Keratinocyte (primary cell): ENCODE results near the gene TBXAS1.

ENCODE experiments used
- EZH2 ChIP-seq: IDR thresholded peaks from one replicate; pipeline ENCODE4 v1.6.1; 2012; ENCODE audit warnings: inconsistent platforms, mild to moderate bottlenecking, low read length, moderate library complexity
- TF ChIP-seq, protein P1 (sequence below), 3 experiments: IDR thresholded peaks in 1 of 3; conservative IDR thresholded peaks in 1 of 3; optimal IDR thresholded peaks in 1 of 3; 2 replicates in 2 of 3; 3 replicates in 1 of 3; pipeline versions ENCODE3 to v1.5.1; 2011; ENCODE audit warnings: low read length in 3 of 3, mild to moderate bottlenecking in 3 of 3, moderate library complexity in 2 of 3, control low read depth in 1 of 3, inconsistent platforms in 1 of 3; ENCODE audit not compliant: insufficient read depth in 2 of 3; ENCODE audit errors: extremely low read depth in 1 of 3

DNA sequence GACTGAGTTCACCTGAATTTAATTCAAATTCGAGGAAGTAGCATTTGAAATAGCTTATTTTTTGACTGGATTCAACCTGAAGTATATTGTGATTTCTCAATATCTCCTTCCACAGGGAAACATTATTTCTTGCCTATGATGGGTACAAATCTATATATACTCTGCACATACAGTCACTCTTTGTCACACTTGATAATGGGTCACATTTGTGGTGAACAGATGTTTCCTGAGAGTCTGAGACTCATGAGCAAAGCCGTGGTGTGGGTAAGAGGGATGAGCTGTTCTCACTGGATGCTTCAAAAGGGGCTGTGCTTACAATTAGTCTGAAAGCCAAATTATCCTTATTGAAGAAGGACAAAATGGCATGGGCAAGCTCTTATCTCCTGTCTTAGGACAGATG, 18.0 kb upstream of the TBXAS1 start:
- TF ChIP-seq, protein P1, sequence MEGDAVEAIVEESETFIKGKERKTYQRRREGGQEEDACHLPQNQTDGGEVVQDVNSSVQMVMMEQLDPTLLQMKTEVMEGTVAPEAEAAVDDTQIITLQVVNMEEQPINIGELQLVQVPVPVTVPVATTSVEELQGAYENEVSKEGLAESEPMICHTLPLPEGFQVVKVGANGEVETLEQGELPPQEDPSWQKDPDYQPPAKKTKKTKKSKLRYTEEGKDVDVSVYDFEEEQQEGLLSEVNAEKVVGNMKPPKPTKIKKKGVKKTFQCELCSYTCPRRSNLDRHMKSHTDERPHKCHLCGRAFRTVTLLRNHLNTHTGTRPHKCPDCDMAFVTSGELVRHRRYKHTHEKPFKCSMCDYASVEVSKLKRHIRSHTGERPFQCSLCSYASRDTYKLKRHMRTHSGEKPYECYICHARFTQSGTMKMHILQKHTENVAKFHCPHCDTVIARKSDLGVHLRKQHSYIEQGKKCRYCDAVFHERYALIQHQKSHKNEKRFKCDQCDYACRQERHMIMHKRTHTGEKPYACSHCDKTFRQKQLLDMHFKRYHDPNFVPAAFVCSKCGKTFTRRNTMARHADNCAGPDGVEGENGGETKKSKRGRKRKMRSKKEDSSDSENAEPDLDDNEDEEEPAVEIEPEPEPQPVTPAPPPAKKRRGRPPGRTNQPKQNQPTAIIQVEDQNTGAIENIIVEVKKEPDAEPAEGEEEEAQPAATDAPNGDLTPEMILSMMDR (optimal IDR thresholded peaks at IDR 0.05 in 1 of 3, IDR thresholded peaks at IDR 0.05 in 1 of 3, conservative IDR thresholded peaks at IDR 0.05 in 1 of 3; ENCODE audit: extremely low read depth in 1 of 3, insufficient read depth in 2 of 3, low read length in 3 of 3), result no peak
- no peak for TF ChIP-seq EZH2
